HepG2 (cell line): ENCODE results near the gene SMARCC1.
"Not testable (repeated sequence)": the region's sequence is repeated elsewhere in the genome, so short reads cannot be mapped to it uniquely, and the experiment has no call there.

Experiments used
- CTCF ChIP-seq: sonication (generic); formaldehyde crosslinking; IDR thresholded peaks from 2 replicates; pipeline ENCODE4 v1.5.0; 2020; ENCODE audit warnings: mild to moderate bottlenecking, missing genetic modification reagents, moderate library complexity
- MTA1 ChIP-seq: sonication (generic); formaldehyde crosslinking; IDR thresholded peaks from 2 replicates; pipeline ENCODE4 v1.4.0; 2020; ENCODE audit warnings: missing genetic modification reagents, mild to moderate bottlenecking, borderline replicate concordance
- USF2 ChIP-seq, 2 experiments: sonication (generic) in 1 of 2; formaldehyde crosslinking in 1 of 2; IDR thresholded peaks; 2 replicates each; pipeline versions ENCODE4 v1.5.1 to v1.6.1; 2011 to 2020; ENCODE audit warnings: borderline replicate concordance in 1 of 2, low read depth in 1 of 2, low read length in 1 of 2, mild to moderate bottlenecking in 1 of 2, missing genetic modification reagents in 1 of 2, moderate library complexity in 1 of 2

- not testable (repeated sequence) for TF ChIP-seq CTCF (CRISPR knock-in tag); MTA1 (CRISPR knock-in tag); USF2 (IDR thresholded peaks at IDR 0.05; ENCODE audit: low read depth, low read length); USF2 (CRISPR knock-in tag; IDR thresholded peaks at IDR 0.05; ENCODE audit: borderline replicate concordance)
Measured at GRCh38 chr3:47750811-47751354, 30.8 kb downstream of the SMARCC1 start.
